ENCODE data around the gene ATG14. TPM values are rescaled to one million over a fixed set of nuclear protein-coding genes. Genes with fewer than 3 reads are reported as not detected.

The ATG14 gene
- total RNA-seq, 1 experiment from 2014 or later: 13.6 TPM

DNA sequence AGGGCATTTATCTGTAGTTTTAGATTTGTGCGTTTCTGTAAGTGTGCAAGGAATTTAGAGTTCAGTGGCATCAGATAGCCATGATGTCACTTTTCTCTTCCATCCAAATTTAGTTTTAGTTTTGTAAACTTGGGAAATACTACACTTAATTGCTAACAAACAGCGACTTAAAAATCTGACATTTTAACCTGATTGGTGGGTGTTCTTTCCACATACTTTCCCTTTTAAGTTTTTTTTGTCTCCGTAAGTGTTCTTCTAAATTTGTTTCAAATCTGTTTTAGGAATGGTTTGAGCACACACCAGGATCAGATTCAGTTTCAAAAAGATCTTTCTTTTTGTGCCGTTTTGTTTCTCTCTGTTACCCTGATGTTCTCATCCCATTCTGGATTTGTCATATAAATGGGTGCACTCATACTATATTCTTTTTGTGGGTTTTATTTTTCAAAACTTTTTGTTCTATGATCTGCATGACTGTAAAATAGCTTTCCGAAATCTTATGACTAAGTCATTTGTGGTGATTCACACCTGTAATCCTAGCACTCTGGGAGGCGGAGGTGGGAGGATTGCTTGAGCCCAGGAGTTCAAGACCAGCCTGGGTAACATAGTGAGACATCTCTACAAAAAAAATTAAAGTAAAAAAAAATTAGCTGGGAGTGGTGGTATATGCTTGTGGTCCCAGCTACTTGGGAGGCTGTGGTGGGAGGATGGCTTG lies 81.5 kb downstream of the ATG14 start:
- Histone ChIP-seq H2AFZ (no peak overlapping the region), H3K4me1 (replicated peaks; ENCODE audit: insufficient read depth) (peaks cover 14% of the 10 kb centered on the region), H3K4me3 (no peak overlapping the region), H3F3A (ENCODE audit: insufficient read depth, low read depth) (peaks cover 14% of the 10 kb centered on the region; the same call in 1 of the 2 replicates), H3K9me2 (ENCODE audit: insufficient read depth) (no peaks in the 10 kb centered on the region), H3K9me3 (ENCODE audit: insufficient read depth, low read depth) (no peaks in the 10 kb centered on the region), H3K27ac (no peak overlapping the region), H3K36me3 (ENCODE audit: low read depth) (no peaks in the 10 kb centered on the region), H3K79me2 (ENCODE audit: low read depth) (peaks cover 65% of the 10 kb centered on the region), H4K20me1 (ENCODE audit: insufficient read depth) (0 out of 2 replicates have a peak, but pooled peaks cover 15% of the 10 kb centered on the region), H3K27me3 (ENCODE audit: insufficient read depth, low read depth) (no peaks in the 10 kb centered on the region), H3K4me2 (no peak overlapping the region)
- intact Hi-C loops (cut with micrococcal nuclease; ENCODE audit: unreplicated experiment): no loop called here
- ChIA-PET POLR2A (ENCODE audit: unreplicated experiment) (no interaction called here), CTCF (no interaction called here)
- DNase-seq: no peak
- BruUV-seq (replicated peaks): no TSS peak
- TF ChIP-seq EZH2 (IDR thresholded peaks at IDR 0.05; ENCODE audit: low read depth): no peak
- TF ChIP-seq, protein P1, sequence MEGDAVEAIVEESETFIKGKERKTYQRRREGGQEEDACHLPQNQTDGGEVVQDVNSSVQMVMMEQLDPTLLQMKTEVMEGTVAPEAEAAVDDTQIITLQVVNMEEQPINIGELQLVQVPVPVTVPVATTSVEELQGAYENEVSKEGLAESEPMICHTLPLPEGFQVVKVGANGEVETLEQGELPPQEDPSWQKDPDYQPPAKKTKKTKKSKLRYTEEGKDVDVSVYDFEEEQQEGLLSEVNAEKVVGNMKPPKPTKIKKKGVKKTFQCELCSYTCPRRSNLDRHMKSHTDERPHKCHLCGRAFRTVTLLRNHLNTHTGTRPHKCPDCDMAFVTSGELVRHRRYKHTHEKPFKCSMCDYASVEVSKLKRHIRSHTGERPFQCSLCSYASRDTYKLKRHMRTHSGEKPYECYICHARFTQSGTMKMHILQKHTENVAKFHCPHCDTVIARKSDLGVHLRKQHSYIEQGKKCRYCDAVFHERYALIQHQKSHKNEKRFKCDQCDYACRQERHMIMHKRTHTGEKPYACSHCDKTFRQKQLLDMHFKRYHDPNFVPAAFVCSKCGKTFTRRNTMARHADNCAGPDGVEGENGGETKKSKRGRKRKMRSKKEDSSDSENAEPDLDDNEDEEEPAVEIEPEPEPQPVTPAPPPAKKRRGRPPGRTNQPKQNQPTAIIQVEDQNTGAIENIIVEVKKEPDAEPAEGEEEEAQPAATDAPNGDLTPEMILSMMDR (conservative IDR thresholded peaks at IDR 0.05): no peak

DNA sequence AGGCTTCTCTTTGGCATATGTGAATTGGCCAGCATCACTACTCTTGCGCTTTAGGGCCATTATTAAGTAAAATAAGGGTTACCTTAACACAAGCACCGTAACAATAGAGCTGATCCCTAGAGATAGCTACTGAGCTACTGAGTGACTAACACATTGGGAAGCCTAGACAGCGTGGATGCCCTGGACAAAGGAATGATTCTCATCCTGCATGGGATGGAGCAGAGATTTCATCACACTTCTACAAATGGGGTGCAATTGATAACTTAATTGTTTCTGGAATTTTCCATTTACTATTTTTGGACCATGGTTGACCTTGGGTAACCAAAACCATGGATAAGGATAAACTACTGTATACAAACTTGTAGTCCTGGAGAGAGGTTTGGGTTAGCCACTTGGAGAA lies 83.3 kb downstream of the ATG14 start:
- ChIA-PET POLR2A (ENCODE audit: unreplicated experiment) (interaction anchor here (0.6 to 1.0 kb wide), 2 partner anchors 53 to 294 kb away, joined by 4 to 5 read pairs; no protein-coding TSS in a partner anchor), CTCF (no interaction called here)
- Histone ChIP-seq H3K4me2 (no peak overlapping the region), H3K9me2 (ENCODE audit: insufficient read depth) (no peaks in the 10 kb centered on the region), H4K20me1 (ENCODE audit: insufficient read depth) (0 out of 2 replicates have a peak, but pooled peaks cover 15% of the 10 kb centered on the region), H3K36me3 (ENCODE audit: low read depth) (no peaks in the 10 kb centered on the region), H3K27ac (no peak overlapping the region), H3K4me1 (replicated peaks; ENCODE audit: insufficient read depth) (no peaks in the 10 kb centered on the region), H3K27me3 (ENCODE audit: insufficient read depth, low read depth) (no peaks in the 10 kb centered on the region), H3K79me2 (ENCODE audit: low read depth) (peaks cover 60% of the 10 kb centered on the region), H3K9me3 (ENCODE audit: insufficient read depth, low read depth) (no peaks in the 10 kb centered on the region), H2AFZ (no peak overlapping the region), H3K4me3 (no peak overlapping the region), H3F3A (ENCODE audit: insufficient read depth, low read depth) (peaks cover 11% of the 10 kb centered on the region; the same call in 1 of the 2 replicates)
- no TSS peak for BruUV-seq (replicated peaks)
- TF ChIP-seq, protein P1 (conservative IDR thresholded peaks at IDR 0.05): no peak
- no peak for TF ChIP-seq EZH2 (IDR thresholded peaks at IDR 0.05; ENCODE audit: low read depth)
- intact Hi-C loops (cut with micrococcal nuclease; ENCODE audit: unreplicated experiment): no loop called here
- DNase-seq: no peak

- intact Hi-C loops (cut with micrococcal nuclease; ENCODE audit: unreplicated experiment): no loop called here
- TF ChIP-seq EZH2 (IDR thresholded peaks at IDR 0.05; ENCODE audit: low read depth): no peak
- TF ChIP-seq, protein P1 (conservative IDR thresholded peaks at IDR 0.05): no peak
- no TSS peak for BruUV-seq (replicated peaks)
- H3K4me1 ChIP-seq (replicated peaks; ENCODE audit: insufficient read depth): no peaks in the 10 kb centered on the region
- no peak overlapping the region for H3K4me2 ChIP-seq
- DNase-seq: no peak
- H4K20me1 ChIP-seq (ENCODE audit: insufficient read depth): 0 out of 2 replicates have a peak, but pooled peaks cover 15% of the 10 kb centered on the region
- H2AFZ ChIP-seq: no peak overlapping the region
- no peaks in the 10 kb centered on the region for H3K9me2 ChIP-seq (ENCODE audit: insufficient read depth)
- H3K9me3 ChIP-seq (ENCODE audit: insufficient read depth, low read depth): no peaks in the 10 kb centered on the region
- H3K79me2 ChIP-seq (ENCODE audit: low read depth): peaks cover 50% of the 10 kb centered on the region
- no peaks in the 10 kb centered on the region for H3K27me3 ChIP-seq (ENCODE audit: insufficient read depth, low read depth)
- no peak overlapping the region for H3K4me3 ChIP-seq
- H3K36me3 ChIP-seq (ENCODE audit: low read depth): no peaks in the 10 kb centered on the region
- H3F3A ChIP-seq (ENCODE audit: insufficient read depth, low read depth): peaks cover 11% of the 10 kb centered on the region; the same call in 1 of the 2 replicates
- ChIA-PET POLR2A (ENCODE audit: unreplicated experiment) (interaction anchor here (0.6 kb wide), 1 partner anchor 135 kb away, joined by 8 read pairs; no protein-coding TSS in a partner anchor), CTCF (no interaction called here)
- no peak overlapping the region for H3K27ac ChIP-seq
These were observed 84.5 kb downstream of the ATG14 start for GRCh38 chr14:55327179-55327578.
